ENCODE measurements around the gene ISLR.

- TF ChIP-seq CTCF (IDR thresholded peaks at IDR 0.05; ENCODE audit: low read depth, low read length, missing input control), result no peak
- no peak for TF ChIP-seq GABPA (IDR thresholded peaks at IDR 0.05 in 1 of 2, conservative IDR thresholded peaks at IDR 0.05 in 1 of 2)
- no peak for TF ChIP-seq TAF1 (conservative IDR thresholded peaks at IDR 0.05)
- TF ChIP-seq RAD21 (IDR thresholded peaks at IDR 0.05), result no peak
- no peak for TF ChIP-seq MAX (IDR thresholded peaks at IDR 0.05)
- TF ChIP-seq ATF3 (IDR thresholded peaks at IDR 0.05), result no peak
- no peak for TF ChIP-seq EGR1 (IDR thresholded peaks at IDR 0.05; ENCODE audit: low read depth in 2 of 2)
These were observed 40.4 kb downstream of the ISLR start for GRCh38 chr15:74213858-74214284.
